ENCODE data around the gene ADGRA1. TPM values are rescaled to one million over a fixed set of nuclear protein-coding genes. Genes with fewer than 3 reads are reported as not detected.

The ADGRA1 gene
- total RNA-seq, 3 donors from 2014 or later, result 0.10 TPM; not detected in 2

DNA sequence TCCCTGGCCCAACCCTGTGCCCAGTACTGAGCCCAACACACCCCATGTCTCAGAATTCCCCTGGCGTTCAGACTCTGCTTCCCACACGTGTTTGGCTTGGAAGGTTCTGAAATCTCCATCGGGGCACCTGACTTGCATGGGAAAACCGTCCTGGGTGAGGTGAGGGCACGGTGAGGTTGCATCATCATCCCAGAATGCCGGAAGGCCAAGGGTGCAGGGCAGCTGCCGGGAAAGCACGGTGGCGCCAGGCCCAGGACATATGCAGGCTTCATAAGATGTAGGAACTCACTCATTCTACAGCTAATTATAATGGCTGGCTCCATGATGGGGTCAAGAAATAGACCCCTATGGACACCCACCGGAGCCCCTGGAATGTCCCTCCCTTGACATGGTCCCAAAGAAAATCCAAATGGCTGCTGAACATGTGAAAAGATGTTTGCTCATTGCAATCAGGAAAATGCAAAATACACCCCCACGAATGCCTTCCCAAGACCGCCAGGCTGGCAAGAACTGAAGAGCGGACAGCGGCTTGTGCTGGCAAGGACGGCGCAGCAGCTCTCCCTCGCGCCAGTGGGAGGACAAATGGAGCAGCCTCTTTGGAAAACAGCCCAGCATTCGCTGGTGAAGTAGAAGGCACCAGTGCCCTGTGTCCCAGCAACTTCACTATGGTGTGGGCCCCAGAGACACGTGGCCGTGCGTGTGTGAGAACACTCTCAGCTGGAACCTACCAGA lies 74.6 kb downstream of the ADGRA1 start:
- TF ChIP-seq, protein P1, sequence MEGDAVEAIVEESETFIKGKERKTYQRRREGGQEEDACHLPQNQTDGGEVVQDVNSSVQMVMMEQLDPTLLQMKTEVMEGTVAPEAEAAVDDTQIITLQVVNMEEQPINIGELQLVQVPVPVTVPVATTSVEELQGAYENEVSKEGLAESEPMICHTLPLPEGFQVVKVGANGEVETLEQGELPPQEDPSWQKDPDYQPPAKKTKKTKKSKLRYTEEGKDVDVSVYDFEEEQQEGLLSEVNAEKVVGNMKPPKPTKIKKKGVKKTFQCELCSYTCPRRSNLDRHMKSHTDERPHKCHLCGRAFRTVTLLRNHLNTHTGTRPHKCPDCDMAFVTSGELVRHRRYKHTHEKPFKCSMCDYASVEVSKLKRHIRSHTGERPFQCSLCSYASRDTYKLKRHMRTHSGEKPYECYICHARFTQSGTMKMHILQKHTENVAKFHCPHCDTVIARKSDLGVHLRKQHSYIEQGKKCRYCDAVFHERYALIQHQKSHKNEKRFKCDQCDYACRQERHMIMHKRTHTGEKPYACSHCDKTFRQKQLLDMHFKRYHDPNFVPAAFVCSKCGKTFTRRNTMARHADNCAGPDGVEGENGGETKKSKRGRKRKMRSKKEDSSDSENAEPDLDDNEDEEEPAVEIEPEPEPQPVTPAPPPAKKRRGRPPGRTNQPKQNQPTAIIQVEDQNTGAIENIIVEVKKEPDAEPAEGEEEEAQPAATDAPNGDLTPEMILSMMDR (IDR thresholded peaks at IDR 0.05), result no peak
- H3K4me1 ChIP-seq (ENCODE audit: low read depth), result peaks cover 10% of the 10 kb centered on the region
- no peaks in the 10 kb centered on the region for H3K36me3 ChIP-seq (ENCODE audit: low read depth)
- ATAC-seq (no peak), DNase-seq (no peak)
- no peaks in the 10 kb centered on the region for H3K9me3 ChIP-seq
- intact Hi-C loops (cut with DNase I, micrococcal nuclease), result no loop called here
- H3K4me3 ChIP-seq, result no peak overlapping the region

DNA sequence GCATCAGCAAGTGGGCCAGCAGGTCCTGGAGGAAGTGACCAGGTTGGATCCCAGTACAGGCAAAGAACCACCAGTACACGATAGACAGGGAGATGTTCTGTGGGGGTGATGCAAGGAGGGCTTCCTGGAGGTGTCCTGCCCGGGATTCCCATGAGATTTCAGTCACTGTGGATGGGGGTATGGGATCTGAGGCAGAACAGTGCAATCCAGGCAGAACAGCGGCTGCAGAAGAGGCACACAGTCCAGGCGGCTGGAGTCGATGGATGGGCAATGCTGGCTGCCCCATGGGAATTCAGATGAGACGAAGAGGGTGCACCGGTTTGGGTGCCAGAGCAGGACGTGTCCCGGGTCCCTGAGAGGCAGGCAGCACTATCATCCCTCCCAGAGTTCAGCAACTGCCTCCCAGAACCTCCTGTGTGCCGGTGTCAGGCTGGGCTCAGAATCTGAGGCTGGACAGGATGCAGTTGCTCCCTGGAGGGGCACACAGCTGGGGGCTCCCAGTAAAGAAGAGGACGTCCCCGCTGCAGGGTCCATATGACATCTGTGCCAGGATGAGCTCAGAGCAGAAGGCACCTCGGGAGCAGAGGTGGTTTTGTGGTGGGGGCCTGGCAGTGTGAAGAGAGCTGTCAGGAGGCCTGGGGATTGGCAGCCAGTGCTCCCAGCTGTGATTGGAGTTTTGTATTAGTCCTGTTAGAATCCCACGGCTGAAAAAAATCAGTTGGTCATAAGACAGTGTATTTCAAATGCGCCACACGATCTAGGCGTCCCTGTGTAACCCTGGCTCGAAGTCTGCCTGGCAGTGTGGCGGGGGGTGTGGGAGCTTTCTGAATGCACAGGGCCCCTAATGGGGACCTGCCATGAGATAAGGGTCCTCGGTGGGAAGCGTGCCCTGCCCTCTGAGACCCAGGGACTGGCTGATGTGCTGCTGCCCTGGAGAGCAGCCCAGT lies 75.5 kb downstream of the ADGRA1 start:
- intact Hi-C loops (cut with DNase I, micrococcal nuclease), result no loop called here
- H3K4me1 ChIP-seq (ENCODE audit: low read depth), result peaks cover 10% of the 10 kb centered on the region
- TF ChIP-seq, protein P1 (IDR thresholded peaks at IDR 0.05), result no peak
- ATAC-seq (no peak), DNase-seq (no peak)
- no peaks in the 10 kb centered on the region for H3K36me3 ChIP-seq (ENCODE audit: low read depth)
- H3K9me3 ChIP-seq, result no peaks in the 10 kb centered on the region
- no peak overlapping the region for H3K4me3 ChIP-seq

DNA sequence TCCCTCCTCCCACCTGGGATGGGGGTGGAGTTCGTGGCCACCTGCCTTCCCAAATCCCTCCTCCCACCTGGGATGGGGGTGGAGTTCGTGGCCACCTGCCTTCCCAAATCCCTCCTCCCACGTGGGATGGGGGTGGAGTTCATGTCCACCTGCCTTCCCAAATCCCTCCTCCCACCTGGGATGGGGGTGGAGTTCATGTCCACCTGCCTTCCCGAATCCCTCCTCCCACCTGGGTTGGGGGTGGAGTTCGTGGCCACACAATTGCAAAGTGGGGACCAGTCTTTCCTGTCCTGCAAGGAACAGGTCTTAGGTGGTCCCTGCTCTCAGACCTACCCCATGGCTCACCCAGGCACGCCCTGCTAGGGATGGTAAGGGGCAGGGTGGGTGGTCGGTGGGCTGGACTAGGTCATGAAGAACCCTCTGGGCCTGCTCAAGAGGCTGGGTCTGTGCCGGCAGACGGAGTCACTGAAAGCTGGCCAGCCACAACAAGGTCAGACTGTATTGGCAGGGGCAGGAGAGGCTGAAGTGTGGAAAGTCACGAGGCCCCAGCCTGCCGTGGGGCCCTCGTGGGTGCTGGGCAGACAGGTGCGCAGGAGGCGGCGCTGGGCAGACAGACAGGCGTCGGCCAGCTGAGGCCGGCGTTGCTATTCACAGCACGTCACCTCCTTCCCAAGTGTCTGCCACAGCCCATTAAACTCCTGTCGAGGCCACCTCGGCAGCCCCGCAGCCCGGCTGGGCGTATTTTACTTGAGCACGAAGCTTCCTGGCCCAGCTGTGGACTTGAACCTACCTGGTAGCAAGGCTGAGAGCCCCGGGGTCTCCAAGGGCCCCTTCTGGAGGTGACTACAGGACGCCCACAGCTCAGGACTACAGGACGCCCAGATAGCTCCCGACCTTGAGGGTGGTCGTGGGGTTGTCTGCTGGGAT lies 76.4 kb downstream of the ADGRA1 start:
- Histone ChIP-seq H3K36me3 (ENCODE audit: low read depth) (no peaks in the 10 kb centered on the region), H3K4me1 (ENCODE audit: low read depth) (peaks cover 10% of the 10 kb centered on the region), H3K4me3 (no peak overlapping the region), H3K9me3 (no peaks in the 10 kb centered on the region)
- intact Hi-C loops (cut with DNase I, micrococcal nuclease), result no loop called here
- no peak for DNase-seq
- TF ChIP-seq, protein P1 (IDR thresholded peaks at IDR 0.05), result no peak
- ATAC-seq, result no peak

DNA sequence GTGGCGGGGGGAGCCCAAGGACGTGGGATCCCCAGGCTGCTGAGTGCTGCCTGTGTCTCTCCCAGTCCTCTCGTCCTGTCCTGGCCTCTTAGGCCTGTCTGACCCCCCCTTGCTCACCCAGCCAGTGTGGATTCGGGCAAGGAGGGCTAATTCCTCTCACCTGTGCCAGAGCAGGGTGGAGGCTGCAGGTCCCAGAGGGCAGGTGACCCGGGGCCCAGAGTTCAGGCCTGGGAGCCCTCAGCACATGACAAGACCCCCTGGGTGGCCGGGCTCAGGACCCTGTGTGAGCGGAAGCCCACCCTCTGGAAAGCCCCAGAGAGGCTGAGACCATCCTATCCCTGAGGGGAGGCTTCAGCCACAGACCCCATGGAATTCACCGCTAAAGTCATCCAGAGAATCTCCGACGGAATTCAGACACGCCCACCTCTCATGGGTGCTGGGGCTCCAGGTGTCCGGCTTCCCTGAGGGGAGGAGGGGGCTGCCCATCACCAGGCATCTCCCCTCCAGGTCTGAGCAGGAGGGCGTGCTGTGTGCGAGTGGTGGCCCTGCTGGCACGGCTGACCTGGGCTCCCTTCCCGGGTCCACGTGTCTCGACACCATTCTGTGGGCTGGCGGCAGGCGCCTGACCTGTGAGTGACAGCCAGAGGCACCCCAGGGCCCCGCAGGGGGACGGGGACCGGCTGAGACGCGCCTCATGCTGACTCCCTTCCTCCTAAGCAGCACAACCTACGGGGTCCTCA lies 77.3 kb downstream of the ADGRA1 start:
- H3K36me3 ChIP-seq (ENCODE audit: low read depth), result no peaks in the 10 kb centered on the region
- TF ChIP-seq, protein P1 (IDR thresholded peaks at IDR 0.05), result no peak
- intact Hi-C loops (cut with DNase I, micrococcal nuclease), result no loop called here
- ATAC-seq (no peak), DNase-seq (no peak)
- no peak overlapping the region for H3K4me3 ChIP-seq
- peaks cover 10% of the 10 kb centered on the region for H3K4me1 ChIP-seq (ENCODE audit: low read depth)
- no peaks in the 10 kb centered on the region for H3K9me3 ChIP-seq

Measured in mucosa of descending colon (tissue), 3 donors.